ENCODE measurements around the gene UQCRHL. TPM values are rescaled to one million over a fixed set of nuclear protein-coding genes. Genes with fewer than 3 reads are reported as not detected.

UQCRHL gene
- total RNA-seq, 2 donors from 2014 or later, result 0.81 to 0.99 TPM

GRCh38 chr1:15850471-15851001, 43.1 kb upstream of the UQCRHL start:
- DNase-seq (ENCODE audit: low spot score) (no peak), ATAC-seq (ENCODE audit: insufficient number of reproducible peaks, low FRiP score, low read depth) (no peak)
- Histone ChIP-seq H3K36me3 (no peaks in the 10 kb centered on the region), H3K27ac (peak overlapping the region in 1 of 2 donors; percentile 90), H3K4me1 (ENCODE audit: control insufficient read depth in 1 of 2, low read depth in 2 of 2) (peaks cover 37 to 62% of the 10 kb centered on the region in 2 donors), H3K27me3 (replicated peaks; ENCODE audit: insufficient read depth) (no peaks in the 10 kb centered on the region), H3K9me3 (no peaks in the 10 kb centered on the region), H3K4me3 (peak overlapping the region; percentile 99)
- TF ChIP-seq CTCF (IDR thresholded peaks at IDR 0.05), result no peak

GRCh38 chr1:15849775-15850324, 42.4 kb upstream of the UQCRHL start:
- Histone ChIP-seq H3K9me3 (no peaks in the 10 kb centered on the region), H3K4me3 (peak overlapping the region; percentile 99), H3K4me1 (ENCODE audit: control insufficient read depth in 1 of 2, low read depth in 2 of 2) (peaks cover 41 to 62% of the 10 kb centered on the region in 2 donors), H3K36me3 (no peaks in the 10 kb centered on the region), H3K27ac (peak overlapping the region; percentile 90 to 97), H3K27me3 (replicated peaks; ENCODE audit: insufficient read depth) (no peaks in the 10 kb centered on the region)
- no peak for ATAC-seq (ENCODE audit: insufficient number of reproducible peaks, low FRiP score, low read depth)
- no peak for TF ChIP-seq CTCF (IDR thresholded peaks at IDR 0.05)
- DNase-seq (ENCODE audit: low spot score), result no peak

DNA sequence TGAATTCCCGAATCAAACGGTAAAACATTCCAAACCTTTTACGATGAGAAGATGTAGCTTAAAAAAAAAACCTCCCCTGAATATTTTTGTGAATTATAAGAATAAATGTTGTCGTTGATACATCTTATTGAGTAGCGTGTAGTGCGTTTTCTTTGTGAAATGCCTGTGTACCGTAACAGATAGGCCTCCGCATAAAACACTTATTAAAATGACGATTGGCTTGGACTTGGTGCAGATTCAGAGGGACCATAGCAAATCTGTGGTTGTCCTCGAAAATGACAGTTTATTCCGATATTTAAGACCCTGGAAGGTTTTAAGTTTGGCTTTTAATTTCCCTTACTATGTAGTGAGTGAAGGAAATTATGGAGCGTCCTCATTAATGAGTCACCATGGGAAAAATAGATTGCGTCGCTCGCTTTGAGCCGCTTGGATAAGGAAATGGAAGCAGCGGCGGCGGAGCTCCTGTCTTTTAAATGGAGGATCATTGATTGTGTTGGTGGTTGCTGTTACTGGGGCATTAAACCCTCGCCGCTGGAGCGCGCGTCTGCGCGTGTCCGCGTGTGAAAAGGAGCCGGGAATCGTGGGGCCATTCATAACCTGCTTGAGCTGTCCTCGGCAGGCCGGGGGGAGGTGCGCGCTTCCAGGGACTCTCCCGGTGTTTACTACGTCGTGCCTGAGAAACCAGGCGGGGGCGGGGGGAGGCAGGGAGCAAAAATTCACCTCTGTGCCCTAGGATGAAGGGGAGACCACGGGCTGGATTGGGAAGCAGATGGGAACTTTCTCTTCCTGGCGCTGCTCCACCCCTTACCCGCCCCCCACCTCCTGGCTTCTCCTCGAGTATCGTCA, 41.7 kb upstream of the UQCRHL start:
- H3K4me1 ChIP-seq (ENCODE audit: control insufficient read depth in 1 of 2, low read depth in 2 of 2), result peaks cover 45 to 62% of the 10 kb centered on the region in 2 donors

GRCh38 chr1:15848143-15848928, 40.9 kb upstream of the UQCRHL start:
- Histone ChIP-seq H3K27me3 (replicated peaks; ENCODE audit: insufficient read depth) (no peaks in the 10 kb centered on the region), H3K9me3 (no peaks in the 10 kb centered on the region), H3K27ac (peak overlapping the region; percentile 90 to 97), H3K4me3 (peak overlapping the region; percentile 99), H3K36me3 (no peaks in the 10 kb centered on the region), H3K4me1 (ENCODE audit: control insufficient read depth in 1 of 2, low read depth in 2 of 2) (peaks cover 48 to 65% of the 10 kb centered on the region in 2 donors)
- no peak for TF ChIP-seq CTCF (IDR thresholded peaks at IDR 0.05)
- DNase-seq (ENCODE audit: low spot score), result no peak
- no peak for ATAC-seq (ENCODE audit: insufficient number of reproducible peaks, low FRiP score, low read depth)

More for the DNA sequence above, 41.7 kb upstream of the UQCRHL start:
- Histone ChIP-seq H3K4me3 (peak overlapping the region; percentile 99), H3K9me3 (no peaks in the 10 kb centered on the region), H3K36me3 (no peaks in the 10 kb centered on the region), H3K27me3 (replicated peaks; ENCODE audit: insufficient read depth) (no peaks in the 10 kb centered on the region), H3K27ac (peak overlapping the region; percentile 90 to 97)
- ATAC-seq (ENCODE audit: insufficient number of reproducible peaks, low FRiP score, low read depth) (peak; percentile 34), DNase-seq (ENCODE audit: low spot score) (peak; percentile 52)
- peak; percentile 15 for TF ChIP-seq CTCF (IDR thresholded peaks at IDR 0.05)

DNA sequence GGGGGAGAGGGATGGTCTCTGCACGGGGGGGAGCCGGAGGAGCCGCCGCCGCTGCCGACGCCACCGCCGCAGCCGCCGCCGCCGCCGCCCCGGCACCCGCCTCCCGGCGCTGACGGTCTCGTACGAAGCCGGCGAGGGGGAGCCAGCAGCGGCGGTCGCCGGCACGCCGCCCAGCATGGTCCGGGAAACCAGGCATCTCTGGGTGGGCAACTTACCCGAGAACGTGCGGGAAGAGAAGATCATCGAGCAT, 40.4 kb upstream of the UQCRHL start:
- H3K27me3 ChIP-seq (replicated peaks; ENCODE audit: insufficient read depth), result no peaks in the 10 kb centered on the region
- peak overlapping the region; percentile 90 to 97 for H3K27ac ChIP-seq
- no peaks in the 10 kb centered on the region for H3K9me3 ChIP-seq
- peaks cover 44 to 60% of the 10 kb centered on the region in 2 donors for H3K4me1 ChIP-seq (ENCODE audit: control insufficient read depth in 1 of 2, low read depth in 2 of 2)
- ATAC-seq (ENCODE audit: insufficient number of reproducible peaks, low FRiP score, low read depth), result no peak
- TF ChIP-seq CTCF (IDR thresholded peaks at IDR 0.05), result no peak
- no peak for DNase-seq (ENCODE audit: low spot score)
- H3K36me3 ChIP-seq, result no peaks in the 10 kb centered on the region
- H3K4me3 ChIP-seq, result peak overlapping the region; percentile 99

Measured in thoracic aorta (tissue), 2 donors.